GM23248 (cell line): ENCODE data around the gene ST8SIA1.

ENCODE experiments used
- EZH2 ChIP-seq: fragments of 200-600 bp; sonication (generic); IDR thresholded peaks from 2 replicates; pipeline ENCODE4 v1.6.1; 2018; ENCODE audit warnings: antibody characterized with exemption, mild to moderate bottlenecking; ENCODE audit not compliant: insufficient read depth, poor library complexity, severe bottlenecking
- EZH2phosphoT487 ChIP-seq: fragments of 200-600 bp; sonication (generic); IDR thresholded peaks from 2 replicates; pipeline ENCODE4 v1.6.1; 2018; ENCODE audit warnings: antibody characterized with exemption, moderate library complexity, mild to moderate bottlenecking, low read depth; ENCODE audit not compliant: insufficient read depth

DNA sequence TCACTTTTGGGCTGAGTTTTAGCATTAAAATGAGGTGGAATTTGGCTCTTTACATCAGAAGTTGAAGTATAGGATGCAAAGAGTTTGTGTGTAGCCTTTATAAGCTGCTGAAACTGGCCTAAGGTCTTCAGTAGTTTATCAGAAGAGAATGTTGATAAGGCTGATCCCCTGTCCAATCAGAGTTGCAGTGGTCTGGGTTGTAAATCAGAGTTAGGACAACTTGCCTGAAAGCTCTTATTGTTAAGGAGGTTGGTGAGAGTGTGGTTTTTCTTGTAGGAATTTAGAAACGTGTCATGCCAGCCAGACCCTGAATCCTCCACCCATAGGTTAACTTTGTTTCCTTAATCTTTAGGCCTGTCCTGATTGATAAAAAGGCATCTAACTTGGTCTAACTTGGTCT, 143.5 kb downstream of the ST8SIA1 start:
- TF ChIP-seq EZH2, result no peak
- TF ChIP-seq EZH2phosphoT487, result no peak
